HG03045 (cell line): Measurements from ENCODE around the gene IFNL4.
"Not testable (repeated sequence)": the region's sequence is repeated elsewhere in the genome, so short reads cannot be mapped to it uniquely, and the experiment has no call there.

Experiments
- ATAC-seq: cut with Tn5 transposase; IDR thresholded peaks from one replicate; pipeline ENCODE4 v1.9.1; 2021; ENCODE audit warnings: mild to moderate bottlenecking, moderate library complexity; ENCODE audit not compliant: unreplicated experiment

The IFNL4 gene

DNA sequence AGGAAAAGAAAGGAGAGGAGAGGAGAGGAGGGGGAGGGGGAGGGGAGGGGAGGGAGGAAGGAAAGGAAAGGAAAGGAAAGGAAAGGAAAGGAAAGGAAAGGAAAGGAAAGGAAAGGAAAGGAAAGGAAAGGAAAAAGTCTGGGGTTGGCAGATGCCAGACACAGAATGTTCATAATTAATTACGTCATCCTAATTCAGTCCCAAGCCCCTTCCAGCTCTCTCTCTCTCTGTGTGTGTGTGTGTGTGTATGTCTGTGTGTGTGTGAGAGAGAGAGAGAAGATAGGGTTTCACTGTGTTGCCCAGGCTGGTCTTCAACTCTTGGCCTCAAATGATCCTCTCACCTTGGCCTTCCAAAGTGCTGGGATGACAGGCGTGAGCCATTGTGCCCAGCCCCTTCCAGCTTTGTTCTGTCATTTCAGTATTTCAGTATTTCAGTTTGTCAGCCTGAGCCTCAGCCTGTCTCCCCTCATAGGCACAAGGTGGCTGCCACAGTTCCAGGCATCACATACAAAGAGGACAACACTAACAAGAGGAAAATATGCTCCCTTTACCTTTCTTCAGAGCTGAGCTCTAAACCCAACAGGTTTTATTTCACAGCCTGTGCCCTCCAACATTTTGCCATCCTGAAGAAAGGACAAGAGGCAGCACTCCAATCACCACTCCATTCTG, 18.4 kb downstream of the IFNL4 start:
- ATAC-seq = no peak

DNA sequence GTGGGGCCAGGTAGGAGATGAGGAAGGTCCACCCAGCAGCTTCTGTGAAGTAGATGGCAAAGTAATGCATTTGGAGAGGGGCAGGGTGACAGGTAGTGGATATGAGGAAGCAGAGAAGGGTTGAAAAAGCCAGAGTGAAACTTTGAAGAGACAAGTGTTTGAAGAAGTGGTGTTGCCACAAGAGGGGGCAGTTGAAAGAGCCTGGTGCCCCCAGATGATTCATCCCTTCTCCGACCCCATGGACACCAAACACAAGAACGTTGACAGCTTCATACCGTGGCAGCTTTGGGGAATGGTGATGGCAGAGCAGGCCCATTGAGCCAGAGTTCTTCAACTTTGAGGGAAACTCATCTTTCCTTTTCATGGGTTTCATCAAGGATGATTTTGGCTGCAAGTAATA, 23.7 kb downstream of the IFNL4 start:
- ATAC-seq = no peak

GRCh38 chr19:39223703-39224279, 24.9 kb downstream of the IFNL4 start:
- ATAC-seq = no peak

GRCh38 chr19:39219108-39219507, 29.5 kb downstream of the IFNL4 start:
- ATAC-seq = not testable (repeated sequence)

DNA sequence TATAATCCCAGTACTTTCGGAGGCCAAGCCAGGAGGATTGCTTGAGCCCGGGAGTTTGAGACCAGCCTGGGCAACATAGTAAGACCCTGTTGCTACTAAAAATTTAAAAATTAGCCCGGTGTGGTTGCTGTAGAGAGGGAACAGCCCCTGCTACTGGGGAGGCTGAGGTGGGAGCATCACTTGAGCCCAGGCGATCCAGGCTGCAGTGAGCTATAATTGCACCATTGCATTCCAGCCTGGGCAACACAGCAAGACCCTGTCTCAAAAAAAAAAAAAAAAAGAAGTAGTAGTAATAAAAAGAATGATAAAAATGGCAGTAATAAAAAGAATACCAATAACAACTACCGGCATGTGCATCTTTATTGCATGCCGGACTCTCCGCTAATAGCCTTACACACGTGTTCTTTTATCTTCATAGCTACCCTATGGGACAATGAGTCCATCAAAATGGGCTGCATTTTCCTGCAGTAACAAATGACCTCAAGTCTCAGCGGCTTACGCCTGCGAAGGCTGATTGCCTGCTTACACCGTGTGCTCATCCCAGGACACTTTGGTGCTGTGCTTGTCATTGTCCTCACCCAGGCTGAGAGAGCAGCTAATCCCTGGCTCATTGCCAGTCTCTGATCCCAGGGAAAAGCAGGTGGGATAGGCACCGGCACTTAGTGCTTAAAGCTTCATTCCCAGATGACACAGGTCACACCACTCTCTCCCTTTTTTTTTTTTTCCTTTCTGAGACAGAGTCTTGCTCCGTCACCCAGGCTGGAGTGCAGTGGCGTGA, 30.2 kb downstream of the IFNL4 start:
- ATAC-seq = no peak

DNA sequence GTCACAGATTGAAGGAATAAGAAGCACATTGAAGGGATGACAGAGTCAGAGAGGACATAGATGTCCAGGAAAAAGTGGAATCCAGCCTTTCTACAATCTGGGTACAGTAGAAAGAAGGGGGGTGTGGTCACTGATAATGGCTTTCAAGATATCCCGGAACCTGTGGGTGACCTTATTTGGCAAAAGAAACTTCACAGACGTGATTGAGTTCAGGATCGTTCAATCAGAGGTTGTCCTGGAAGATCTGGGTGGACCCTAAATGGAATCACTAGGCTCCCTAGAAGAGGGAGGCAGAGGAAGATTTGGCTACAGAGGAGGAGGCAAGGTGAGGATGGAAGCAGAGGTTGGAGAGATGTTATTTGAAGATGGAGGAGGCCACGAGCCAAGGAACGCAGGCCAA, 31.6 kb downstream of the IFNL4 start:
- no peak for ATAC-seq

- not testable (repeated sequence) for ATAC-seq
Observed at GRCh38 chr19:39215323-39215722, 33.3 kb downstream of the IFNL4 start.

- no peak for ATAC-seq
Observed at GRCh38 chr19:39212375-39212742, 36.3 kb downstream of the IFNL4 start.

DNA sequence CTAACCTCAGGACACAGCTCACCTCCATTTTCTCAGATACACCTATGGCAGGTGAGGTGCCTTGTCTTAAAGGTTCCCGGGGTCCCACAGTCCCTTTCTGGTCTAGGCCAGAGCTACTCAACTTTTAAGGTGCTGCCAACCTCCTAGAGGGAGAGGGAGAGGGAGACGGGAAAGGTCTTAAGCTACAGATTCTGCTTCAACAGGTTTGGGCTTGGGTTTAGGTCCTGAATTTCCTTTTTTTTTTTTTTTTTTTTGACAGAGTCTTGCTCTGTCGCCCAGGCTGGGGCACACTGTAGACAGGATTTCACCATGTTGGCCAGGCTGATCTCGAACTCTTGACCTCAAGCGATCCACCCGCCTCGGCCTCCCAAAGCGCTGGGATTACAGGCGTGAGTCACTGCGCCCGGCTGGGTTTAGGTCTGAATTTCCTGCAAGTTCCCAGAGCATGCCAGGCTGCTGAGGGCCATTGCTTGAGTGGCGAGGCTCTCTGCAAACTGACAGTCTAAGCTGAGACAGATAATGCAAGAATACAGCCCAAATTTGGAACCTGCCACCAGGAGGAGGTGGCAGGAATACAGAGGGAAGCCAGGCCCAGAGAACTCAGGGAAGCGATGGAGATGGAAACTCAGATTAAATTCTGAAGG, 36.8 kb downstream of the IFNL4 start:
- no peak for ATAC-seq

GRCh38 chr19:39209196-39209595, 39.5 kb downstream of the IFNL4 start:
- ATAC-seq = no peak

- ATAC-seq = no peak
Observed at GRCh38 chr19:39208175-39208795, 40.4 kb downstream of the IFNL4 start.

- no peak for ATAC-seq
Observed at GRCh38 chr19:39207293-39207836, 41.3 kb downstream of the IFNL4 start.

DNA sequence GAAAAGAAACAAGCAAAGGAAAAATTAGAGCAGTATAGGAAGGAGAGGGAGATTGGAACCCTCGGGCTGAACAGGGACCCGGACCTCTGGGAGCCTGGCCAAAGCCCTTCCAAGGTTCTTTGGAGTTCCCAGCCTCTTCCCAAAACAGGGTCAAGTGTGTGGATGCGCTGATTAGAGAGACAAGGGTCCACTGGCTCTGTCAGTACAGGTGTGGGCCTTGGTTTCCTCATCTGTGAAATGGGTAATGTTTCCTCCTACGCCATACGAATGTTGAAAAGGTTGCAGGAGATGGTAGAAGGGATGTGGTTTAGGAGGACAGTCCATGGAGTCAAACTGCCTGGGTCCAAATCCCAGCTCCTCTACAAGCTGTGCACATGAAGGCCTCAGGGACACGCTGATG, 42.5 kb downstream of the IFNL4 start:
- ATAC-seq = no peak

- no peak for ATAC-seq
Observed at GRCh38 chr19:39205449-39205764, 43.2 kb downstream of the IFNL4 start.

- no peak for ATAC-seq
Observed at GRCh38 chr19:39203372-39204341, 45.0 kb downstream of the IFNL4 start, which contains the start of gene SYCN. Gene SYCN, minus strand, starts transcription at chr19:39204263. Its CDS starts 9 bp downstream, at chr19:39204254.

GRCh38 chr19:39202998-39203355, 45.7 kb downstream of the IFNL4 start:
- no peak for ATAC-seq

GRCh38 chr19:39200803-39201115, 47.9 kb downstream of the IFNL4 start:
- no peak for ATAC-seq

GRCh38 chr19:39200066-39200802, 48.4 kb downstream of the IFNL4 start:
- no peak for ATAC-seq

DNA sequence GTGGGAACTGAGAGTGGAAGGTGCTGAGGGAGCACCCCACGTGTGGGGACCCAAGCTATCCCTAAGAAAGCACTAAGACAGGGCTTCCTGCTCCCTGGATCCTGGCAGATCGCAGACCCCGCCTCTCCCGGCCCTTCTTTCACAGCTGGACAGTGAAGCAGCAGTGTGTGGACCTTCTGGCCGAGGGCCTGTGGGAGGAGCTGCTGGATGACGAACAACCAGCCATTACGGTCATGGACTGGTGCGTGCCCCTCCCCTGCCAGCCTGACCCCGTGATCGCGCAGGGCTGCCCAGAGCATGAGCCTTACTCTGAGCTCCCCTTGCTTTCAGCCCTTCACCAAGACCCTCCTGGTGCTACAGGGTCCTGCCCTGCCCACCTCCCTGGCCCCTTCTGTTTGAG, 49.6 kb downstream of the IFNL4 start:
- no peak for ATAC-seq
